OCI-M1 (cell line): Measurements from ENCODE around the gene PSMA2.

Experiments
- DNase-seq: peaks from one replicate; lab custom pipeline; 2025; lab: John Stamatoyannopoulos, UW

PSMA2 gene

GRCh38 chr7:42931834-42932651 is at the start of gene PSMA2, which contains the start of gene MRPL32:
Gene PSMA2 (minus strand): TSS chr7:42932174. CDS start chr7:42932158, 16 bp downstream.
Gene MRPL32 (plus strand): TSS chr7:42932376. CDS start chr7:42932387, 11 bp downstream.
- DNase-seq: peak; percentile 95

DNA sequence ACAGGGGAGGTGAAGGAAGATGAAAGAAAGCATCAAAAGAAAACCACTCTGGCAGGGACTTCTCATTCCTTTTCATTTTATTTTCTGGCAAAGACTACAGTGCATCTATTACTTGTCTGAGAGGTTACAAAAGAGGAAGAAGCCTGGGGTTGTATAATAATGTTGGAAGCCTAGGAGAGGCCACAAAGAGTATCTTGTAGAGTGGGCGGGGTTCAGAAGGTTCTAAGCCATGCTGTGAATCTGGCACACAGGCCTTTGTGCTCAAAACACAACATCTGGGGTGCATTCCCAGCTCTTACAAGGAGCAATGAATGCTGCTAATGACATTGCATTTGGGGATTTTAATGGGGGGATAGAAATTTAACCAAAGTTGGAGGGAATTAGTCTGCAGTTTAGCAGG is 49.6 kb upstream of the PSMA2 start:
- peak; percentile 4 for DNase-seq

DNA sequence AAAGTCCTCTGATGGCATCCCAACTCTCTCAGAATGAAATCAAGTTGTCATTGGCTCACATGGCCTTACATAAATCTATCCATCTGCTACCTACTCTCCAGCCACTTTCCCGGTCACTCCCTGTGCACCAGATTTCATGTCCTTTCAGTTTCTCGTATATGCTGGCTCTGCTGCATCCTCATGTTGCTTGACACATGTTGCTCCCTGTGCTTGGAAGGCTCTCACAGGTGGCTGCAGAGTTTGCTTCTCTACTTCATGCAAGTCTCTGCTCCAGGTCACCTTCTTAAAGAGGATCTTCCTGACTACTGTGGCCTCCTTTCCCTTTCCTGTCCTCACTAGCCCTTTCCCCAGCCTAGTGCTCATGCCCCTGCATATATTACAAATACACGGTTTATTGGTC is 48.5 kb upstream of the PSMA2 start:
- DNase-seq: no peak

GRCh38 chr7:42980084-42980483 is 48.1 kb upstream of the PSMA2 start:
- DNase-seq: no peak

- DNase-seq: no peak
Measured at GRCh38 chr7:42978496-42978895, 46.5 kb upstream of the PSMA2 start.

- DNase-seq: no peak
Measured at GRCh38 chr7:42976371-42976770, 44.4 kb upstream of the PSMA2 start.

- no peak for DNase-seq
Measured at GRCh38 chr7:42972699-42973500, 40.9 kb upstream of the PSMA2 start.

- DNase-seq: no peak
Measured at GRCh38 chr7:42967391-42967790, 35.4 kb upstream of the PSMA2 start.

DNA sequence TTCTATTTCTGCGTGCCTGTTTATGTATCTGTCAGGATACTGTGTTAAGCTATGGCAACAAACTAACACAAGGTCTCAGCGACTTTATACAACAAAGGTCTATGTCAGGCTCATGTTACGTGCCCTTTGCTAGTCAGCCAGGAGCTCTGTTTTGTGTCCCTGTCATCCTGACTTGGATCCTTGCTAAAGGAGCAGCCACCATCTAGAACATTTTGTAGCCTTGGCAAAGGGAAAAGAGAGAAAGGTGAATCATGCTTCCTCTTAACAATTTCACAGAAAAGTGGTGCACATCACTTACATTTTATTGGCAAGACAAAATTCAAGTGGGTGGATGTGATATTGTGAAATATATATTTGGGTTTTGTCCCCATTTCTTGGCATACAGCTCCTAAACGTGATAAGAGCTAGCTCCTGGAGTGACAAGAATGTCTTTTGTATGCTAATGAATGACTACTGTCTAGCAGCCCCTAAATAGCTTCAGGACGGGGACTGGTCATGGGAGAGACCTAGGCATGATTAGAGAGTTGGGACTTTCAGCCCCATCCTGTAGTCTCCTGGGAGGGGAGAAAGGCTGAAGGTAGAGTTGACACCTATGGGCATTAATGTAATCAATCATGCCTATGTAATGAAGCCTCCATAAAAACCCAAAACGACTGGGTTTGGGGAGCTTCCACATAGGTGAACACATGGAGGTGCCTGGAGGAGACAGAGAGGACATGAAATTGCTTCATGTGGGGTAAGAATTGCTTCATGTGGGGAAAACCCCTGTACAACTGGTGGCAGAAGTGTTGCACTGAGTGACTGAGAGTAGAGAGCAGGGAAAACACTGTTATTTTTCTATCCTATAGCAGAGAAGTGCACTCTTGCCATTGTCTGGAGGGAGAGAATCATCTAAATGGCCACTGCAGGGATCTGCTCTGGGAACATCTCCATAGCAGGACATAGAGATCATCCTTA is 33.2 kb upstream of the PSMA2 start:
- DNase-seq: no peak

GRCh38 chr7:42964293-42964692 is 32.3 kb upstream of the PSMA2 start:
- no peak for DNase-seq

GRCh38 chr7:42961170-42961569 is 29.2 kb upstream of the PSMA2 start:
- DNase-seq: no peak

DNA sequence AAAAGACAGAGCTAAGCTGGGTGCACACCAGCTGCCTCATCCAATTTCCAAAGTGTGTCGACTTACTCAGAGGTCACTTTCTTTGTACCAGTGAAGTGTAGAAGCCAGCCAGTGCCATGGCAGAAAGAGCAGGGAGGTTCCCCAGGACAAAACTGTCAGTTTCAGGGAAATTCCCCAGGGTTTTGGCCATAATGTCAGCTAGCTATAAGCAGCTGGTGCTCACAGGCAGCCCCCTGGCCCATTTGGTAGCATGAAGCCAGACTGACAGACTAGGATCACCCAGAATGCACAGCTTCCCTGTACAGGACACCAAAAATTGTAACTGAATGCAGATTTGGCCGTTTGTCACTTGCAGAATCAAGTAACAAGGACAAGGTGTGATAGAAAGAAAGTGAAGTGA is 28.8 kb upstream of the PSMA2 start:
- no peak for DNase-seq

GRCh38 chr7:42959549-42959948 is 27.6 kb upstream of the PSMA2 start:
- DNase-seq: no peak

DNA sequence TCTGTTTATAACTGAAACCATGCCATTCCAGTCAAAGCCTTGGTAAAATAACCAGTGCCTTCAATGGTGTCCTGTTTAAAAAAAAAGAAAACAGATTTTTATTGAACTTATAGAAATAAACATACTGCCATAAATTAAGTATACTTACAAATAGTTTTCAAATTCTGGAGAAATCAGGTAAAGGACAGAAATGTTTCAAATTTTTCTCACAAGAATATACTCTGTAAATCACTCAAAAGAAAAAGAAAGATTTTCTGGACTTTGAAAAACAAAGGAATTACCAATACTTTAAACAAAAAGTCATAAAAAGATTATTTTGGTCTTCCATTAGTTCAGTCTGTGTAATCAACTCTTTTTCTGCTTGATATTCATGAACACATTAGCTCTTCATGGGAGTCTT is 24.1 kb upstream of the PSMA2 start:
- no peak for DNase-seq

- no peak for DNase-seq
Measured at GRCh38 chr7:42953994-42954393, 22.0 kb upstream of the PSMA2 start.

- no peak for DNase-seq
Measured at GRCh38 chr7:42952328-42952727, 20.4 kb upstream of the PSMA2 start.

DNA sequence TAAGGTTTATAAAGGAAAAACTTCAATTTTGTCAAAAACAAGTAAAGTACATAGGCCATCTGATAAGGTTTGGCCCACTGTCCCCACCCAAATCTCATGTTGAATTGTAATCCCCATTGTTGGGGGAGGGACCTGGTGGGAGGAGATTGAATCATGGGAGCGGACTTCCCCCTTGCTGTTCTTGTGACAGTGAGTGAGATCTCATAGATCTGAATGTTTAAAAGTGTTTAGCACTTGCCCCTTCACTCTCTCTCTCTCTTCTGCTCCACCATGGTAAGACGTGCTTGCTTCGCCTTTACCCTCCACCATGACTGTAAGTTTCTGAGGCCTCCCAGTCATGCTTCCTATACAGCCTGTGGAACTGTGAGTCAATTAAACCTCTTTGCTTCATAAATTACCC is 18.4 kb upstream of the PSMA2 start:
- no peak for DNase-seq

DNA sequence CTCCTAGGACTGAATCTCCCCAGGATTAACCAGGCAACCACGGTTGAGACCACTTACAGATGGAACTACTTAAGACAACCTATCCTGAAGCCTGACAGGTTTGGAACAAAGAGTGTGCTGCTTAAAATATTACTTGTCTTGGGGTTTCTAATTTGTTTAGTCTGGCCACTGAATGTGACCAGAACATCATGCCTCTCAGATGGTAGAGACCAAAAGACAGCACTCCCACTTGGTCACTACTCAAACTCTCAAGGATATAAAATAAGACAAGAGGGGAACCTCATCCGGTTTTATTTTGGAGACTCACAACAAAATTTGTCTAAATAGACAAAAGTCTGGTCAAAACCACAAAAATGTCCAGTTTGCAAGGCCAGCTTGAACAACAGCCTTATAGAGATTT is 15.5 kb upstream of the PSMA2 start:
- DNase-seq: no peak

- no peak for DNase-seq
Measured at GRCh38 chr7:42946627-42946950, 14.6 kb upstream of the PSMA2 start.

DNA sequence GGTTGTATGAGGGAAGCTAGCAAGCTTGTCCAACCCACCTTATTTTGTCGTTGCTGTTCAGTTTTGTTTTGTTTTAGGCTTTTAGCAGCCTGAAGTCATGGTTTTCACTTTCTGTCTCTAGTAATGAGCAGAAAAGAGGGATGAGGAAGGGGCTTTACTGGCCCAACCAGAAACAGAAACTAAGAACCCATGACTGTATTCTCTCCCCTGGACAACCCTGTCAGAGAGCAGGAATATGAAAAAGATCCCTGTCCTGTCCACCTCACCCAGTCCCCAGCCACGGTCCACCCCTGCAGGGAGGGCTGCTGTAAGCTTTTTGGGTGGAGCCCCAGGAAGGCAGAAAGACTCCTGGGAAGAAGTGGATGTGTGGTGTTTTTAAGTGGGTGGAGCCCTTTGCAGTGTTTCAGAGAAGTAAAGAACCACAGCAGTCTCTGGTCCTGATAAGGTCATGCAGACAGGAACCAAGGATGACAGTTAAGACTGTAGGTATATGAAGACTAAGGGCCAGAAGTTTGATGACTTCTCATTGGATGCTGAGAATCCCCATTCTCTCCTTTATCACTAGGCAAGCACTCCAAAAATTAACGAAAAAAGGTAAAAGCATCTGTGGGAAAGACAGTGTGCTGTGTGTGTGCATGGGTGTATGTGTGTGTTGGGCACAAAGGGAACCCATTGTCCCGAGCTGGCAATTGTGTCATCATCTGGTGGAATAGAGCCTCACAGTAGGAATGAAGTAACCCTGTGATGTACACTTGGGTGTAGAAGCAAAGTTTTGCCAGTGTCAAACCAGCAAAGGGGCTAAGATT is 14.1 kb upstream of the PSMA2 start:
- peak; percentile 77 for DNase-seq
